Suprapubic skin (tissue), 4 donors: ENCODE data around the gene PCK2. TPM values are rescaled to one million over a fixed set of nuclear protein-coding genes. Genes with fewer than 3 reads are reported as not detected.

ENCODE experiments used
- DNase-seq, 2 donors: peaks; one replicate each; pipeline ENCODE4 v3.0.0-alpha.2; 2019; ENCODE audit warnings: low spot score in 2 of 2
- H3K27ac ChIP-seq: fragments of 200-600 bp; sonication (generic); one replicate; pipeline ENCODE4 v1.5.1; 2019
- H3K27me3 ChIP-seq: fragments of 200-600 bp; sonication (generic); one replicate; pipeline ENCODE4 v1.5.1; 2019
- H3K36me3 ChIP-seq: fragments of 200-600 bp; sonication (generic); one replicate; pipeline ENCODE4 v1.5.1; 2019
- H3K4me1 ChIP-seq: fragments of 200-600 bp; sonication (generic); one replicate; pipeline ENCODE4 v1.5.1; 2019
- H3K4me3 ChIP-seq: fragments of 200-600 bp; sonication (generic); one replicate; pipeline ENCODE4 v1.5.1; 2019; ENCODE audit warnings: mild to moderate bottlenecking
- H3K9me3 ChIP-seq: fragments of 200-600 bp; sonication (generic); one replicate; pipeline ENCODE4 v1.5.1; 2019
- EP300 ChIP-seq: sonication (generic); formaldehyde crosslinking; IDR thresholded peaks from one replicate; pipeline ENCODE4 v1.6.1; 2017; ENCODE audit warnings: antibody characterized with exemption
- POLR2A ChIP-seq, 2 donors: fragments of 450-650 bp; IDR thresholded peaks; one replicate each; pipeline ENCODE4 v1.6.1; 2017; ENCODE audit warnings: antibody characterized with exemption in 2 of 2, mild to moderate bottlenecking in 2 of 2, moderate library complexity in 2 of 2
- POLR2AphosphoS5 ChIP-seq, 3 donors: sonication (generic); formaldehyde crosslinking; IDR thresholded peaks; one replicate each; pipeline ENCODE4 v1.6.1; 2017; ENCODE audit warnings: antibody characterized with exemption in 3 of 3
- WGBS: methylation state at CpG from one replicate; pipeline ENCODE4 v1.1.5; 2018; 5-methylcytosine and 5-hydroxymethylcytosine counted together
- total RNA-seq, 4 donors: library from RNA; depleted of rRNA; stranded (reverse); fragments of >200 nt; gene quantifications; one replicate each; pipeline ENCODE4 v1.1.0, GENCODE V29; 2016
- TF ChIP-seq, protein P1 (sequence below), 2 donors: fragments of 200-600 bp in 1 of 2; fragments of 450-650 bp in 1 of 2; sonication (generic) in 1 of 2; IDR thresholded peaks; one replicate each; pipeline ENCODE4 v1.5.1; 2016 to 2019; ENCODE audit warnings: antibody characterized with exemption in 2 of 2, mild to moderate bottlenecking in 1 of 2, moderate library complexity in 1 of 2

PCK2 gene
- total RNA-seq, 4 donors from 2014 or later, result 9.2 to 25.1 (median 14.4) TPM

GRCh38 chr14:24149302-24149969 is 55.3 kb downstream of the PCK2 start:
- Histone ChIP-seq H3K27ac (no peak overlapping the region), H3K36me3 (peaks cover 46% of the 10 kb centered on the region), H3K27me3 (no peaks in the 10 kb centered on the region), H3K9me3 (no peaks in the 10 kb centered on the region), H3K4me1 (peaks cover 32% of the 10 kb centered on the region), H3K4me3 (no peak overlapping the region)
- no peak for DNase-seq
- 94% methylated on average over 3 of the region's 3 CpGs for WGBS
- TF ChIP-seq EP300 (no peak), POLR2A (IDR thresholded peaks at IDR 0.05) (no peak), POLR2AphosphoS5 (IDR thresholded peaks at IDR 0.05) (no peak)
- TF ChIP-seq, protein P1, sequence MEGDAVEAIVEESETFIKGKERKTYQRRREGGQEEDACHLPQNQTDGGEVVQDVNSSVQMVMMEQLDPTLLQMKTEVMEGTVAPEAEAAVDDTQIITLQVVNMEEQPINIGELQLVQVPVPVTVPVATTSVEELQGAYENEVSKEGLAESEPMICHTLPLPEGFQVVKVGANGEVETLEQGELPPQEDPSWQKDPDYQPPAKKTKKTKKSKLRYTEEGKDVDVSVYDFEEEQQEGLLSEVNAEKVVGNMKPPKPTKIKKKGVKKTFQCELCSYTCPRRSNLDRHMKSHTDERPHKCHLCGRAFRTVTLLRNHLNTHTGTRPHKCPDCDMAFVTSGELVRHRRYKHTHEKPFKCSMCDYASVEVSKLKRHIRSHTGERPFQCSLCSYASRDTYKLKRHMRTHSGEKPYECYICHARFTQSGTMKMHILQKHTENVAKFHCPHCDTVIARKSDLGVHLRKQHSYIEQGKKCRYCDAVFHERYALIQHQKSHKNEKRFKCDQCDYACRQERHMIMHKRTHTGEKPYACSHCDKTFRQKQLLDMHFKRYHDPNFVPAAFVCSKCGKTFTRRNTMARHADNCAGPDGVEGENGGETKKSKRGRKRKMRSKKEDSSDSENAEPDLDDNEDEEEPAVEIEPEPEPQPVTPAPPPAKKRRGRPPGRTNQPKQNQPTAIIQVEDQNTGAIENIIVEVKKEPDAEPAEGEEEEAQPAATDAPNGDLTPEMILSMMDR (IDR thresholded peaks at IDR 0.05), result no peak

GRCh38 chr14:24150061-24150460 is 56.0 kb downstream of the PCK2 start:
- H3K27ac ChIP-seq, result no peak overlapping the region
- no peaks in the 10 kb centered on the region for H3K9me3 ChIP-seq
- no peak for DNase-seq
- no peaks in the 10 kb centered on the region for H3K27me3 ChIP-seq
- peaks cover 31% of the 10 kb centered on the region for H3K4me1 ChIP-seq
- 91% methylated on average over 5 of the region's 9 CpGs for WGBS
- no peak for TF ChIP-seq POLR2AphosphoS5 (IDR thresholded peaks at IDR 0.05)
- TF ChIP-seq, protein P1 (IDR thresholded peaks at IDR 0.05), result no peak
- TF ChIP-seq POLR2A (IDR thresholded peaks at IDR 0.05), result no peak
- no peak for TF ChIP-seq EP300
- H3K4me3 ChIP-seq, result no peak overlapping the region
- peaks cover 52% of the 10 kb centered on the region for H3K36me3 ChIP-seq

GRCh38 chr14:24150567-24150966 is 56.5 kb downstream of the PCK2 start:
- DNase-seq, result no peak
- H3K27ac ChIP-seq, result no peak overlapping the region
- peaks cover 58% of the 10 kb centered on the region for H3K36me3 ChIP-seq
- no peak overlapping the region for H3K4me3 ChIP-seq
- H3K4me1 ChIP-seq, result peaks cover 26% of the 10 kb centered on the region
- no peaks in the 10 kb centered on the region for H3K9me3 ChIP-seq
- WGBS, result 76% methylated on average over 6 of the region's 9 CpGs
- H3K27me3 ChIP-seq, result no peaks in the 10 kb centered on the region
- TF ChIP-seq, protein P1 (IDR thresholded peaks at IDR 0.05), result no peak
- no peak for TF ChIP-seq EP300
- TF ChIP-seq POLR2A (IDR thresholded peaks at IDR 0.05), result no peak
- TF ChIP-seq POLR2AphosphoS5 (IDR thresholded peaks at IDR 0.05), result no peak

- peaks cover 21% of the 10 kb centered on the region for H3K4me1 ChIP-seq
- H3K36me3 ChIP-seq, result peaks cover 62% of the 10 kb centered on the region
- TF ChIP-seq, protein P1 (IDR thresholded peaks at IDR 0.05), result no peak
- TF ChIP-seq POLR2AphosphoS5 (IDR thresholded peaks at IDR 0.05) (no peak), POLR2A (IDR thresholded peaks at IDR 0.05) (no peak), EP300 (no peak)
- no peak overlapping the region for H3K4me3 ChIP-seq
- no peak overlapping the region for H3K27ac ChIP-seq
- WGBS, result 85% methylated on average over 7 of the region's 9 CpGs
- no peaks in the 10 kb centered on the region for H3K27me3 ChIP-seq
- no peak for DNase-seq
- H3K9me3 ChIP-seq, result no peaks in the 10 kb centered on the region
Observed at GRCh38 chr14:24150993-24151392, 56.9 kb downstream of the PCK2 start.

- no peak for DNase-seq
- WGBS, result 94% methylated on average over 16 of the region's 16 CpGs
Observed at GRCh38 chr14:24151404-24152080, 57.4 kb downstream of the PCK2 start.

More at GRCh38 chr14:24151404-24152080, 57.4 kb downstream of the PCK2 start:
- no peaks in the 10 kb centered on the region for H3K27me3 ChIP-seq
- peaks cover 19% of the 10 kb centered on the region for H3K4me1 ChIP-seq
- no peak overlapping the region for H3K27ac ChIP-seq
- no peaks in the 10 kb centered on the region for H3K9me3 ChIP-seq
- peaks cover 67% of the 10 kb centered on the region for H3K36me3 ChIP-seq
- no peak overlapping the region for H3K4me3 ChIP-seq
- TF ChIP-seq POLR2A (IDR thresholded peaks at IDR 0.05) (no peak), EP300 (no peak)
- TF ChIP-seq, protein P1 (IDR thresholded peaks at IDR 0.05), result no peak
